ENCODE results near the gene VGF. TPM values are rescaled to one million over a fixed set of nuclear protein-coding genes. Genes with fewer than 3 reads are reported as not detected.
"Not testable (repeated sequence)": the region's sequence is repeated elsewhere in the genome, so short reads cannot be mapped to it uniquely, and the experiment has no call there.

Gene VGF
- total RNA-seq, 1 experiment from 2014 or later, result 0.12 TPM

GRCh38 chr7:101137651-101138212 lies 27.6 kb downstream of the VGF start:
- DNase-seq (ENCODE audit: low read depth), result no peak

GRCh38 chr7:101134399-101134980 lies 30.9 kb downstream of the VGF start:
- no peak for DNase-seq (ENCODE audit: low read depth)

- DNase-seq (ENCODE audit: low read depth), result no peak
These were observed 31.6 kb downstream of the VGF start for GRCh38 chr7:101133621-101134398.

GRCh38 chr7:101132626-101133600 lies 32.5 kb downstream of the VGF start:
- not testable (repeated sequence) for DNase-seq (ENCODE audit: low read depth)

GRCh38 chr7:101129603-101130117 lies 35.7 kb downstream of the VGF start:
- DNase-seq (ENCODE audit: low read depth), result no peak

- no peak for DNase-seq (ENCODE audit: low read depth)
These were observed 37.1 kb downstream of the VGF start for GRCh38 chr7:101128040-101128834.

- no peak for DNase-seq (ENCODE audit: low read depth)
These were observed 37.8 kb downstream of the VGF start for GRCh38 chr7:101127460-101128039.

- peak; percentile 100 for DNase-seq (ENCODE audit: low read depth)
These were observed 38.5 kb downstream of the VGF start, which contains the start of gene SERPINE1 for GRCh38 chr7:101126651-101127459. Gene SERPINE1 (plus strand): TSS chr7:101127104. CDS start chr7:101128394, 1,290 bp downstream.

- peak; percentile 99 for DNase-seq (ENCODE audit: low read depth)
These were observed 39.2 kb downstream of the VGF start for GRCh38 chr7:101125989-101126650.

GRCh38 chr7:101124376-101125056 lies 40.9 kb downstream of the VGF start:
- DNase-seq (ENCODE audit: low read depth), result peak; percentile 100

GRCh38 chr7:101123703-101124068 lies 41.7 kb downstream of the VGF start:
- no peak for DNase-seq (ENCODE audit: low read depth)

- DNase-seq (ENCODE audit: low read depth), result no peak
These were observed 42.3 kb downstream of the VGF start for GRCh38 chr7:101122933-101123702.

GRCh38 chr7:101121991-101122932 lies 43.1 kb downstream of the VGF start:
- DNase-seq (ENCODE audit: low read depth), result peak; percentile 100

GRCh38 chr7:101121631-101121990 lies 43.8 kb downstream of the VGF start:
- DNase-seq (ENCODE audit: low read depth), result not testable (repeated sequence)

GRCh38 chr7:101120315-101120714 lies 45.1 kb downstream of the VGF start:
- DNase-seq (ENCODE audit: low read depth), result no peak

- DNase-seq (ENCODE audit: low read depth), result peak; percentile 52
These were observed 45.5 kb downstream of the VGF start for GRCh38 chr7:101119876-101120275.
